HG02981 (cell line): ENCODE measurements around the gene DHX36.

Source experiments
- ATAC-seq: cut with Tn5 transposase; IDR thresholded peaks from one replicate; pipeline ENCODE4 v1.9.1; 2021; ENCODE audit warnings: mild to moderate bottlenecking, moderate library complexity; ENCODE audit not compliant: unreplicated experiment

Gene DHX36

DNA sequence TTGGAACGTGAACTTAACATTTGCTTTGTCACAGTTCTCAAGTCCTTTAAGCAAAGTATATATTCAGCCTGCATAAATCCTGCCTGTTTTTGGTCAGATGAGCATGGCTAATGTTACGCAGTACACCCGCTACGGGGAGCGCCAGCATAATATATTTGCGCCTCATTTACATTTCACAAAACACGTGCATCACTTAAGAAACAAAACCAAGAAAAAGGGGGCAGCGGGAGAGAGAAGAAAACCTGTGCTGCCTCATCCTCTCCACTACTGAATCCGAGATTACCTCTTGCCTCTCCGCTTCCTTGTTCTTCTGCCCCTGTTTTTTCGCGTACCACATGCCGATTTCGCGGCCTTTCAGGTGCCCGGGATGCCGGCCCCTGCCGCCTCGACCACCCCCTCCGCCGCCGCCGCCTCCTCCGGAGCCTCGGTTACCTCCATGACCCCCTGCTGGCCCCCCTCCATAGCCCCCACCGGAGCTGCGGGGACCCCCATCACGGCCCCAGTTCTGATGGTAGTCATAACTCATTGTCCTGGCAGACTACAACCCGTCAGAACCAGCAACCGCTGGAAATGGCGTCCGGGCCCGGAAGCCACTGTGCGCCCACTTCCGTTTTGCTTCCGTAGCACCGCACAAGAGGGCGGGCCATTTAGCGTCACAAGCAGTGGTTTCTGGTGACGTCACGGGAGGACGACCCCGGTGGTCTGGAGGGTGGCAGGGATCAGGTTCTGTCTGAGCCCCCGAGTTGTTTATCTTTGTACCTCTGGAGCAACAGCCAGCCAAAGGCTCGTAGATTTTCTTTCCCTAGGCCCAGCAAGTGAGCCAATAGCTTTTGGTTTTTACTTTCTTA lies at the start of gene DHX36:
DHX36 (minus strand) TSS at position 597 of the 848 bp plus-strand sequence; CDS start at position 526, 71 bp downstream.
- ATAC-seq: peak; percentile 96

- ATAC-seq: no peak
Observed at GRCh38 chr3:154367221-154367620, 42.9 kb upstream of the DHX36 start.

- ATAC-seq: no peak
Observed at GRCh38 chr3:154364849-154365248, 40.6 kb upstream of the DHX36 start.

GRCh38 chr3:154361099-154361498 lies 36.8 kb upstream of the DHX36 start:
- no peak for ATAC-seq

- ATAC-seq: no peak
Observed at GRCh38 chr3:154356009-154356408, 31.7 kb upstream of the DHX36 start.

GRCh38 chr3:154349223-154349622 lies 24.9 kb upstream of the DHX36 start:
- ATAC-seq: no peak

DNA sequence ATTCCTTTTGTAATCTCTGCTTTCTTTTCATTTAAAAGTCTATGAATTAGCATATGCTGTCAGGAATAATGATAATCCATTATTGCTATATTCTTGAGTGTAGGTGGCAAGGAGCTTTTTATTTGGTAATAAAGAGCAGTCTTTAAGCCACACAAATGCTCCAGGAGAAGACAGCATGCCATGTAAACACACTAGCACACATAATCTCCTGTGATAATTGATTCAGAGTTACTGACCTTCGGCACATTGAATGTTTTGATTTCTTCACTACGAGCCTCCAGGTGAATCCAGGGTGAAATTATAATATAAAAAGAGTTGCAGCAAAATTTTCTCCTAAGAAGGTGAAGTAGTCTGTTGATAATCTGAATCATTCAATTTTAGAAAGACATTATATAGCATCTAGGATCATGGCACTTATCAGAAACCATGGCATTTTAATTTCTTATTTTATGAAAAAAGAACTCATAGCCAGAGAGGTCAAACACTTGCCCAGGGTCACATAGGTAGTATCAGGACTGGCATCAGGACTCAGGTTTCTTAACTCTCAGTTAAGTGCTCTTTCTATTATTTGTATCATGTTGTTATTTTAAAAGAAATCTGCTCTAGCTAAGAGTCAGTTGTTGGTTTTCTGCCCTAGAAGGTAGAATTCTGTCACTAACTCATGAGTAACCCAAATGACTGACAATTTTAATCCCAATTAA lies 21.3 kb upstream of the DHX36 start:
- ATAC-seq: no peak

DNA sequence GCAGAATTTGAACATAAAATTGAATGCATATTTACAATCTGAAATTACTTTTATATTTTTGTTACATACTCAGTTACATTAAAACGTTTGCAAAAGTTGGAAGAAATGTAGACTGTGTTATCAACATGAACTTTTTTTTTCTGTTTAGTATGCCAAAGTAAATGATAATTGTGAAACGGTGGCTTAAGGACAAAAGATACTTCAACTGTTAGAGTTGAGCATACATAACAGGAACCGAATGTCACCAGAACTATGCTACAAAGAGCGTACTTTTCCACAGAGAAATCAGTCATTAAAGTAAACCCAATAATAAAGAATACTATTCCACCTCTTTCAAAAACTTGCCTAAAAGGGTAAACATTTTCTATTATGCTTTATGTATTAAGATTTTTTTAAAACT lies 14.3 kb upstream of the DHX36 start:
- no peak for ATAC-seq

DNA sequence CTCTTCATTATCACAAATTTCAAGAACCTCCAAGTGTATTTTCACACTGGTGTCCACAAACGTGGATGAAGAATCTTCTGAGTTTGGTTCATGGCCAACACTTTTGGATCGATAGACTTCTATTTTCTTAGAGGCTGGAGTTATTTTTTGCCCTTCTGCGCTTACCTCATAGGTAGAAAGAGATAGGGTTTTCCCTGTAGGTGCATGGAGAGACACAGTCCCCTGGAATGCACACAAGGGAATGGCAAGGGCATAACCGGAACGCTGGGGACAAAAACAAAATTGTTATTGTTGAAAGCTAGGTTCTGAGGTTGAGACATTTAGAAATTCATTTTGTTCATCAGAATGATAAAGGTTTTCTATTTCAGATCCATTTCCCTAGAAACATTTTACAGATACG lies 13.7 kb upstream of the DHX36 start:
- no peak for ATAC-seq

- ATAC-seq: no peak
Observed at GRCh38 chr3:154334973-154335420, 10.7 kb upstream of the DHX36 start.

GRCh38 chr3:154327871-154328270 lies 3.6 kb upstream of the DHX36 start:
- no peak for ATAC-seq

GRCh38 chr3:154324919-154325318 lies 632 bp upstream of the DHX36 start:
- ATAC-seq: no peak

- no peak for ATAC-seq
Observed at GRCh38 chr3:154316974-154317767, 7.1 kb downstream of the DHX36 start.

DNA sequence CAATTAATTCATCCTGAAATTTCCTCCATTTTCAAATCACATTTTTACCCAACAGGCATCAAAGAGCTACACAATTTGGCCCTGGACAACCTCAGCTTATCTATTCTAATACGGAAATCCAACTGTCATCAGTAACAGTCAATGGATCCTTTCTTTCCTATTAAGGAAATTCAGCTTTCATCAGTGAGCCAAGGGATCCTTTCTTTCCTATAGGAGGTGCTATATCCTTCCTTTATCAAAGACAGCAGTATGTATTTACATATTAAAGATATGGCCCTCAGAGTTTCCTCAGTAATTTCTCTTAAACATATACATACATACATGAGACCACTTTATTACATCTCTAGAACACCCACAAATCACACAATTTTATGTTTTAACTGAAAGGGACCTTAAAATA lies 10.1 kb downstream of the DHX36 start:
- ATAC-seq: no peak

GRCh38 chr3:154310840-154311239 lies 13.4 kb downstream of the DHX36 start:
- no peak for ATAC-seq

DNA sequence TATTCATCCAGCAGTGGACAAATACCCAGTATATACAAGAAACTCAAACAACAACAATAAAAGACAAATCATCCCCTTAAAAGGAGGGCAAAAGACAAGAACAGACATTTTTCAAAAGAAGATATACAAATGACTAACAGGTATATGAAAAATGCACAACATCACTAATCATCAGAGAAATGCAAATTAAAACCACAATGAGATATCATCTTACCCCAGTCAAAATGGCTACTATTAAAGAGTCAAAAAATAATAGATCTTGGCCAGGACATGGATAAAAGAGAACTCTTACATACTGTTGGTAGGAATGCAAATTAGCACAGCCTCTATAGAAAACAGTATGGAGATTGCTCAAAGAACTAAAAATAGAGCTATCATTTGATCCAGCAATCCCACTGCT lies 16.9 kb downstream of the DHX36 start:
- ATAC-seq: no peak

- peak; percentile 69 for ATAC-seq
Observed at GRCh38 chr3:154304936-154305335, 19.4 kb downstream of the DHX36 start.

DNA sequence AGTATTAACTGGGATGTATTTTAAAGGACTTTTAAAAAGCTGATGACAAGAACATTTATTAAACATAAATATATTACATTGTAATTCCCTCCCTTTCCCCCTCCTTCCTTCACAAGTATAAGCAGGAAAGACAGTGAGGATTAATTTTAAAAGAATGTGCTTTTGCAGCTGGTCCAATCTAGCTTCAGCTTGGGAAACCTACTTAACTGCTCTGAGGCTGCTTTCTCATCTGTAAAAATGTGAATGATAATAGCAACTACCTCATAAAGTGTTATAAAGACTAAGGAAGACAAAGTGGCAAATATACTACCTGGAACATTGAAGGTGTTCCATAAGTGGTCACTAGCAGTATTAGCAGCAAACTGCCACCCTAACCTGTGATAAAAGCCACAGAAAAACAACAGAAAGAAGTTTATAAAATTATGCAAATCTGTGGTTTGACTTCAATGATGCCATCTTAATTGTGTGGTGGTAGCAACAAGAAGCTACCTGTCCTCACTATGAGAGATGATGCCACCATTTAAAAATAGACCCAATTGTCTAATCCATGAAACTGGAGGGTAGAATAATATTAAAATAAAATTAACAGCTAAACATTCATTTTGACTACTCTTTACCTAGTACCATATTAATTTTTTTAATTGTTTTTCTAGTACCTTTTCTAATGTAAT lies 20.0 kb downstream of the DHX36 start:
- peak; percentile 74 for ATAC-seq

GRCh38 chr3:154301561-154301960 lies 22.7 kb downstream of the DHX36 start:
- no peak for ATAC-seq

DNA sequence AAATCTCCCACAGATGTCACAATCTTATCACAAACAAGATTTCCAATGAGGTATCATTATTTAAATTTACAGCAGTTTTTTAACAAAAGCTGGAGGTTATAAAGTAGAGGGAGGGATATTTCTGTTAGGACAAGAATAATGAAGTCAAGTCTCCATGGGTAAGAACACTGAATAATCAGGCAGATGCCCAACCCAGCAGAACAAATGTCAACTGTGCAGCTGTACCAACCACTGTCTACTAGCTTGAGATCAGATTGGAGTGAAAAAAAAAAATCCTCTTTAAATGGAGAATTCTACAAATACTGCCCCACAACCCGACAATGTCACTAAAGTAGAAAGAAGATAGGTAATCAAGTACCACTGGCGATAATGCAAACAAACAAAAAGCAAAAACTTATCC lies 30.3 kb downstream of the DHX36 start:
- ATAC-seq: no peak

- ATAC-seq: no peak
Observed at GRCh38 chr3:154290187-154290586, 34.1 kb downstream of the DHX36 start.
